HepG2 (cell line): ENCODE measurements around the gene GNG12. TPM values are rescaled to one million over a fixed set of nuclear protein-coding genes. Genes with fewer than 3 reads are reported as not detected.
"Not testable (repeated sequence)": the region's sequence is repeated elsewhere in the genome, so short reads cannot be mapped to it uniquely, and the experiment has no call there.

Experiments
- ATAC-seq: fragments of 200-7000 bp; cut with Tn5 transposase; 3 replicates; pipeline ENCODE4 v1.9.1; 2020; ENCODE audit warnings: mild to moderate bottlenecking, moderate library complexity
- BruUV-seq: library from RNA; stranded (reverse); fragments of 400-500 nt; replicated peaks from 2 replicates; lab custom pipeline; 2021; lab: Mats Ljungman, UMichigan
- CTCF ChIA-PET: fragments of 300-600 bp; formaldehyde crosslinking; extraction: SDS; loops from one replicate; lab custom pipeline; 2021; ENCODE audit warnings: low total read pairs, inconsistent platforms, low intra/inter-chr PET ratio; lab: Yijun Ruan, JAX
- POLR2A ChIA-PET: fragments of 350-600 bp; sonication (Branson Sonifier 250); formaldehyde crosslinking; loops from one replicate; lab custom pipeline; 2020; ENCODE audit warnings: antibody characterized with exemption, inconsistent platforms; lab: Yijun Ruan, JAX
- DNase-seq: peaks from one replicate; pipeline ENCODE4 v3.0.0-alpha.2; 2015; ENCODE audit warnings: low spot score
- FAIRE-seq: peaks from 3 replicates; lab custom pipeline; 2011; peaks lifted over from hg19 to GRCh38; lab: Jason Lieb, UNC
- H2AFZ ChIP-seq: one replicate; pipeline ENCODE4 v1.6.1; 2011; ENCODE audit warnings: low read length, inconsistent platforms
- H3K27ac ChIP-seq: fragments of 300-600 bp; 3 replicates; pipeline ENCODE4 v1.8.0; 2011; ENCODE audit warnings: mixed run types, mild to moderate bottlenecking, mixed read lengths, low read length, inconsistent platforms; ENCODE audit not compliant: insufficient read depth; ENCODE audit errors: extremely low read length
- H3K27me3 ChIP-seq, 2 experiments: fragments of 200-600 bp in 1 of 2; 2 replicates in 1 of 2; 3 replicates in 1 of 2; pipeline versions ENCODE4 v1.6.0 to v1.8.0; 2011; ENCODE audit warnings: low read length in 2 of 2, mild to moderate bottlenecking in 2 of 2, moderate library complexity in 2 of 2, inconsistent platforms in 1 of 2; ENCODE audit not compliant: insufficient read depth in 2 of 2, control insufficient read depth in 1 of 2
- H3K36me3 ChIP-seq, 2 experiments: fragments of 200-600 bp in 1 of 2; replicated peaks in 1 of 2; 2 replicates in 1 of 2; 3 replicates in 1 of 2; pipeline versions ENCODE4 v1.5.1 to v1.8.0; 2011; ENCODE audit warnings: low read length in 2 of 2, inconsistent platforms in 1 of 2; ENCODE audit not compliant: insufficient read depth in 2 of 2, control insufficient read depth in 1 of 2
- H3K4me1 ChIP-seq: 2 replicates; pipeline ENCODE4 v1.5.1; 2012; ENCODE audit warnings: low read length, inconsistent platforms; ENCODE audit not compliant: insufficient read depth
- H3K4me2 ChIP-seq: 2 replicates; pipeline ENCODE4 v1.6.0; 2011; ENCODE audit warnings: low read depth, low read length, inconsistent platforms
- H3K4me3 ChIP-seq, 3 experiments: fragments of 200-600 bp in 1 of 3; sonication (generic), shearing (Covaris generic) in 1 of 3; replicated peaks in 1 of 3; 2 replicates each; pipeline ENCODE4 v1.5.1; 2011 to 2016; ENCODE audit warnings: low read length in 3 of 3, inconsistent platforms in 2 of 3, low read depth in 2 of 3, mild to moderate bottlenecking in 2 of 3, control low read depth in 1 of 3, mixed read lengths in 1 of 3; ENCODE audit not compliant: insufficient read depth in 1 of 3
- H3K79me2 ChIP-seq: one replicate; pipeline ENCODE4 v1.6.1; 2011; ENCODE audit warnings: low read length, inconsistent platforms; ENCODE audit not compliant: insufficient read depth
- H3K9ac ChIP-seq: 2 replicates; pipeline ENCODE4 v1.6.0; 2011; ENCODE audit warnings: mild to moderate bottlenecking, low read depth, low read length, inconsistent platforms; ENCODE audit not compliant: insufficient read depth
- H3K9me3 ChIP-seq: 2 replicates; pipeline ENCODE4 v1.5.1; 2012; ENCODE audit warnings: mild to moderate bottlenecking, low read length
- H4K20me1 ChIP-seq: 2 replicates; pipeline ENCODE4 v1.6.0; 2011; ENCODE audit warnings: inconsistent platforms, mild to moderate bottlenecking, low read length, moderate library complexity; ENCODE audit not compliant: insufficient read depth
- HIVEP1 ChIP-seq: sonication (generic); formaldehyde crosslinking; IDR thresholded peaks from 2 replicates; pipeline ENCODE4 v1.4.0; 2020; ENCODE audit warnings: mild to moderate bottlenecking, missing genetic modification reagents
- SMARCC2 ChIP-seq: fragments of 450-650 bp; IDR thresholded peaks from 2 replicates; pipeline ENCODE4 v1.6.1; 2017; ENCODE audit warnings: antibody characterized with exemption, mild to moderate bottlenecking
- SUZ12 ChIP-seq: fragments of 150-350 bp; IDR thresholded peaks from 2 replicates; pipeline ENCODE4 v1.6.1; 2014; ENCODE audit warnings: low read depth, low read length
- ZNF350 ChIP-seq: sonication (generic); formaldehyde crosslinking; IDR thresholded peaks from 2 replicates; pipeline ENCODE4 v1.4.0; 2020; ENCODE audit warnings: mild to moderate bottlenecking, low read depth, missing genetic modification reagents, borderline replicate concordance
- ZSCAN25 ChIP-seq: sonication (generic); formaldehyde crosslinking; IDR thresholded peaks from 2 replicates; pipeline ENCODE4 v1.8.0; 2022; ENCODE audit warnings: mild to moderate bottlenecking, missing genetic modification reagents
- WGBS: methylation state at CpG from one replicate; pipeline ENCODE4 v1.1.6; 2017; ENCODE audit warnings: low lambda C conversion rate; 5-methylcytosine and 5-hydroxymethylcytosine counted together
- in situ Hi-C: cut with HindIII; loops from 2 replicates; pipeline ENCODE4 v1.10.0; 2017; ENCODE audit warnings: low pct_unique_long_range_greater_than_20kb; ENCODE audit not compliant: extremely low pct_ligation_motif_present
- intact Hi-C: fragments of 100-400 bp; cut with micrococcal nuclease; formaldehyde crosslinking; loops from one replicate; pipeline ENCODE4 v1.10.0; 2022; ENCODE audit not compliant: unreplicated experiment
- polyA plus RNA-seq, 8 experiments: library from polyadenylated mRNA; depleted of rRNA in 3 of 8; stranded (reverse) in 7 of 8; unstranded in 1 of 8; fragments of >200 nt; fragmentation: Illumina TruSeq in 4 of 8; extraction: Trizol in 4 of 8; gene quantifications; 2 replicates each; pipeline versions ENCODE4 v1.2.1 to v1.2.3, GENCODE V29; 2011 to 2016; ENCODE audit warnings: low read depth in 4 of 8, missing spikeins in 1 of 8, mixed read lengths in 1 of 8; ENCODE audit not compliant: insufficient read depth in 1 of 8
- total RNA-seq, 5 experiments: library from RNA; depleted of rRNA; stranded (reverse); fragments of >200 nt; fragmentation: Illumina TruSeq; extraction: Trizol; gene quantifications; 2 replicates each; pipeline ENCODE4 v1.2.3, GENCODE V29; 2016; ENCODE audit warnings: low read depth in 1 of 5
- TF ChIP-seq, protein P1 (sequence below), 2 experiments: IDR thresholded peaks; 2 replicates each; pipeline ENCODE4 v1.6.1; 2011 to 2012; ENCODE audit warnings: low read length in 2 of 2, borderline replicate concordance in 1 of 2, low read depth in 1 of 2, mild to moderate bottlenecking in 1 of 2, moderate library complexity in 1 of 2
- TF ChIP-seq, protein P2 (sequence below): sonication (generic); formaldehyde crosslinking; IDR thresholded peaks from 2 replicates; pipeline ENCODE4 v1.4.0; 2020; ENCODE audit warnings: mild to moderate bottlenecking, missing genetic modification reagents

The GNG12 gene
- total and polyA plus RNA-seq, 2 of the 13 experiments (the other 11 are each of a cell fraction or from before 2014, with no cell fraction given) = 0.11 TPM

DNA sequence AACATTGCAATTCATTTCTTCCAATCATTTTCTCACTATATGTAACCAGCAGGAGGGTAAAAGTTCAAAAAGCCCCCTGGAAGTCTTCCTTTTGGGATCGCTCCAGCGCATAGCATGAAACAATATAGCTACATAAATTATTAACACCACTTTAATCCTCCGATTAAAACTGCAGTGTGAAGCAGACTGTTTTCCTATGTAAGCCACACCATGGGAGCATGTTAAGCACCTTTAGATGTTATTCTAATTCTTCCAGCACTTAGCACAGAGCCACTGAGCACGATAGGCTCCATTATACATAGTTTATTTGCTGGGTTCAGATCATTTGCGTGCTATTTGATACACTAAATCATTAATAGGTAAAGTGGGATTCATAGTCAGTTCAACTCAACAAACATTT is 166.6 kb downstream of the GNG12 start:
- peaks cover 33% of the 10 kb centered on the region for H3K4me1 ChIP-seq
- H3K4me3 ChIP-seq = no peak overlapping the region
- TF ChIP-seq SMARCC2 (no peak), HIVEP1 (CRISPR knock-in tag) (no peak), SUZ12 (no peak), ZNF350 (no peak), ZSCAN25 (no peak)
- TF ChIP-seq, protein P1, sequence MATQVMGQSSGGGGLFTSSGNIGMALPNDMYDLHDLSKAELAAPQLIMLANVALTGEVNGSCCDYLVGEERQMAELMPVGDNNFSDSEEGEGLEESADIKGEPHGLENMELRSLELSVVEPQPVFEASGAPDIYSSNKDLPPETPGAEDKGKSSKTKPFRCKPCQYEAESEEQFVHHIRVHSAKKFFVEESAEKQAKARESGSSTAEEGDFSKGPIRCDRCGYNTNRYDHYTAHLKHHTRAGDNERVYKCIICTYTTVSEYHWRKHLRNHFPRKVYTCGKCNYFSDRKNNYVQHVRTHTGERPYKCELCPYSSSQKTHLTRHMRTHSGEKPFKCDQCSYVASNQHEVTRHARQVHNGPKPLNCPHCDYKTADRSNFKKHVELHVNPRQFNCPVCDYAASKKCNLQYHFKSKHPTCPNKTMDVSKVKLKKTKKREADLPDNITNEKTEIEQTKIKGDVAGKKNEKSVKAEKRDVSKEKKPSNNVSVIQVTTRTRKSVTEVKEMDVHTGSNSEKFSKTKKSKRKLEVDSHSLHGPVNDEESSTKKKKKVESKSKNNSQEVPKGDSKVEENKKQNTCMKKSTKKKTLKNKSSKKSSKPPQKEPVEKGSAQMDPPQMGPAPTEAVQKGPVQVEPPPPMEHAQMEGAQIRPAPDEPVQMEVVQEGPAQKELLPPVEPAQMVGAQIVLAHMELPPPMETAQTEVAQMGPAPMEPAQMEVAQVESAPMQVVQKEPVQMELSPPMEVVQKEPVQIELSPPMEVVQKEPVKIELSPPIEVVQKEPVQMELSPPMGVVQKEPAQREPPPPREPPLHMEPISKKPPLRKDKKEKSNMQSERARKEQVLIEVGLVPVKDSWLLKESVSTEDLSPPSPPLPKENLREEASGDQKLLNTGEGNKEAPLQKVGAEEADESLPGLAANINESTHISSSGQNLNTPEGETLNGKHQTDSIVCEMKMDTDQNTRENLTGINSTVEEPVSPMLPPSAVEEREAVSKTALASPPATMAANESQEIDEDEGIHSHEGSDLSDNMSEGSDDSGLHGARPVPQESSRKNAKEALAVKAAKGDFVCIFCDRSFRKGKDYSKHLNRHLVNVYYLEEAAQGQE (IDR thresholded peaks at IDR 0.05; ENCODE audit: borderline replicate concordance in 1 of 2, low read depth in 1 of 2, low read length in 2 of 2) = no peak
- TF ChIP-seq, protein P2, sequence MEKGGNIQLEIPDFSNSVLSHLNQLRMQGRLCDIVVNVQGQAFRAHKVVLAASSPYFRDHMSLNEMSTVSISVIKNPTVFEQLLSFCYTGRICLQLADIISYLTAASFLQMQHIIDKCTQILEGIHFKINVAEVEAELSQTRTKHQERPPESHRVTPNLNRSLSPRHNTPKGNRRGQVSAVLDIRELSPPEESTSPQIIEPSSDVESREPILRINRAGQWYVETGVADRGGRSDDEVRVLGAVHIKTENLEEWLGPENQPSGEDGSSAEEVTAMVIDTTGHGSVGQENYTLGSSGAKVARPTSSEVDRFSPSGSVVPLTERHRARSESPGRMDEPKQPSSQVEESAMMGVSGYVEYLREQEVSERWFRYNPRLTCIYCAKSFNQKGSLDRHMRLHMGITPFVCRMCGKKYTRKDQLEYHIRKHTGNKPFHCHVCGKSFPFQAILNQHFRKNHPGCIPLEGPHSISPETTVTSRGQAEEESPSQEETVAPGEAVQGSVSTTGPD (CRISPR knock-in tag) = no peak
- in situ Hi-C loops = no loop called here
- intact Hi-C loops = no loop called here
- no peak overlapping the region for H3K9ac ChIP-seq
- 86% methylated on average over 5 of the region's 5 CpGs for WGBS
- no peak for ATAC-seq
- no peaks in the 10 kb centered on the region; a peak in 1 of 5 replicates for H3K27me3 ChIP-seq
- FAIRE-seq = no peak
- ChIA-PET CTCF (no interaction called here), POLR2A (no interaction called here)
- H2AFZ ChIP-seq = no peak overlapping the region
- no peak overlapping the region for H3K4me2 ChIP-seq
- BruUV-seq = no TSS peak
- H3K27ac ChIP-seq = no peak overlapping the region
- no peaks in the 10 kb centered on the region for H4K20me1 ChIP-seq
- no peaks in the 10 kb centered on the region for H3K36me3 ChIP-seq
- H3K9me3 ChIP-seq = no peaks in the 10 kb centered on the region
- no peak for DNase-seq
- H3K79me2 ChIP-seq = no peaks in the 10 kb centered on the region

DNA sequence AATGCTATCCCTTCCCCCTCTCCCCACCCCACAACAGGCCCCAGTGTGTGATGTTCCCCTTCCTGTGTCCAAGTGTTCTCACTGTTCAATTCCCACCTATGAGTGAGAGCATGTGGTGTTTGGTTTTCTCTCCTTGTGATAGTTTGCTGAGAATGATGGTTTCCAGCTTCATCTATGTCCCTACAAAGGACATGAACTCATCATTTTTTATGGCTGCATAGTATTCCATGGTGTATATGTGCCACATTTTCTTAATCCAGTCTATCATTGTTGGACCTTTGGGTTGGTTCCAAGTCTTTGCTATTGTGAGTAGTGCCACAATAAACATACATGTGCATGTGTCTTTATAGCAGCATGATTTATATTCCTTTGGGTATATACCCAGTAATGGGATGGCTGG is 168.0 kb downstream of the GNG12 start:
- H3K4me3 ChIP-seq, ATAC-seq, H3K9me3 ChIP-seq, H3K36me3 ChIP-seq, FAIRE-seq, H3K79me2 ChIP-seq, CTCF ChIA-PET, H3K4me2 ChIP-seq, H3K9ac ChIP-seq, H4K20me1 ChIP-seq, BruUV-seq, POLR2A ChIA-PET, DNase-seq, H3K27me3 ChIP-seq, H2AFZ ChIP-seq, in situ Hi-C loops, H3K27ac ChIP-seq, intact Hi-C loops: not testable (repeated sequence)
- H3K4me1 ChIP-seq = peaks cover 33% of the 10 kb centered on the region
